Duodenal mucosa (tissue), 2 donors: ENCODE data around the gene NEO1.

ENCODE experiments used
- H3K27ac ChIP-seq: one replicate; pipeline ENCODE4 v1.7.0; 2013; ENCODE audit warnings: low read depth, low read length
- H3K27me3 ChIP-seq, 2 donors: one replicate each; pipeline ENCODE4 v1.7.0; 2013; ENCODE audit warnings: low read length in 2 of 2, control low read depth in 1 of 2; ENCODE audit not compliant: insufficient read depth in 2 of 2, control insufficient read depth in 1 of 2
- H3K36me3 ChIP-seq, 2 donors: one replicate each; pipeline ENCODE4 v1.7.0; 2013; ENCODE audit warnings: low read length in 2 of 2, control low read depth in 1 of 2; ENCODE audit not compliant: insufficient read depth in 2 of 2, control insufficient read depth in 1 of 2
- H3K4me1 ChIP-seq, 2 donors: one replicate each; pipeline ENCODE4 v1.7.0; 2013; ENCODE audit warnings: low read length in 2 of 2, control low read depth in 1 of 2; ENCODE audit not compliant: insufficient read depth in 2 of 2, control insufficient read depth in 1 of 2
- H3K4me3 ChIP-seq, 2 donors: one replicate each; pipeline ENCODE4 v1.7.0; 2013; ENCODE audit warnings: low read length in 2 of 2, low read depth in 1 of 2
- H3K9ac ChIP-seq, 2 donors: one replicate each; pipeline ENCODE4 v1.7.0; 2013; ENCODE audit warnings: low read length in 2 of 2, low read depth in 1 of 2
- H3K9me3 ChIP-seq, 2 donors: one replicate each; pipeline ENCODE4 v1.7.0; 2013; ENCODE audit warnings: low read length in 2 of 2, control low read depth in 1 of 2; ENCODE audit not compliant: control insufficient read depth in 1 of 2

Gene NEO1

DNA sequence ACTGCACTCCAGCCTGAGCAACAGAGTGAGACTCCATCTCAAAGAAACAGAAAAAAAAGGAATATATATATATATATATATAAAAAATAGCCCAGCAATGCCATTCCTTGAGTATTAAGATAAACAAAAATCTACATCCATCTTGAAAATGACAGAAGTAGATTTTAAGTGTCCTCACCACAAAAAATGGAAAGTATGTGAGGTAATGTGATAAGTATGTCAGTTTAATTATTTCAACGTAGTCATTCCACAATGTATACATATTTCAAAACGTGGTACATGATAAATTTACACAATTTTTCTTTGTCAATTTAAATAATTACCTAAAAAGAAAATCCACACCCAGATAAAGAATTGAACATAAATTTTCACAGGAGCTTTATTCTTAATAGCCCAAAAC lies 261.6 kb downstream of the NEO1 start:
- no peak overlapping the region for H3K9ac ChIP-seq
- no peak overlapping the region for H3K27ac ChIP-seq
- H3K36me3 ChIP-seq: no peaks in the 10 kb centered on the region
- H3K27me3 ChIP-seq: peaks cover 0 to 6% of the 10 kb centered on the region in 2 donors
- no peaks in the 10 kb centered on the region for H3K4me1 ChIP-seq
- no peaks in the 10 kb centered on the region for H3K9me3 ChIP-seq
- H3K4me3 ChIP-seq: no peak overlapping the region

DNA sequence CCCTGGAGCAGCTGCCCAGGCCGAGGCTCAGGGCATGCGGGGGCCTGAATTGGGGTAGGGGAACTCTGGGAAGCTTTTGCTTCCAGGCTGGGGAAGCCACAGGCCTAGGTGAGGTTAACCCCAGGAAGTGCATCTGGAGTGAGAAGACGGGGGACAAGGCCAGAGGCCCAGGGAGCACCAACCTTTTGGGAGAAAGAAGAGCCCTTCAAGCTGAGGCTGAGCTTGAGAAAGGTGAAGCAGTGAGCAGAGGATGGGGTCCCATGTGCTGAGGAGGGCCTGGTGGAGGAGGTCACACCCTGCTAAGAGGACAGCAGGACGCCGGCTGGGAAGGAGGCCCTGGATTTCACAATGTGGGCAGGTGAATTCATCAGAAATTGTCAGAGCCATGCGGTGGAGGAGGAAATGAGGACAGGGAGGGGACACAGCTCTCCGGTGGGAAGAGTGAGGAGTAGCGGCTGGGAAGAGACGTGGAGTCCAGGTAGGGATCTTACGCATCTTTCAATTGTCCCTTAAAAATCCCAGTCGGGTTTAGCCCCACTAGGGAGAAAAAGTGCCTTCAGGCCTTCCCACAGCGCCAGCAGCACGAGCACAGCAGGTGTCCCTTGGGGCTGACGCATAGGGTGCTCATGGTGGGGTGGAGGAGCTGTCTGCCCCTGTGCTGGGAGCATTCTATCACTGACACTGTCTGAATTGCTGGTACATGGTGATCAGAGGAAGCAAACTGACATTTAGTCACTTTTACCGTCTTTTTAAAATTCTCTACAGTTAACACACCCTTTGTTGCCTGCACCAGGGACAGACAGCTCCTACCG lies 265.6 kb downstream of the NEO1 start:
- peaks cover 10 to 12% of the 10 kb centered on the region in 2 donors for H3K27me3 ChIP-seq
- no peak overlapping the region for H3K4me3 ChIP-seq
- H3K4me1 ChIP-seq: no peaks in the 10 kb centered on the region
- H3K27ac ChIP-seq: no peak overlapping the region
- H3K36me3 ChIP-seq: no peaks in the 10 kb centered on the region
- no peaks in the 10 kb centered on the region for H3K9me3 ChIP-seq
- no peak overlapping the region for H3K9ac ChIP-seq

DNA sequence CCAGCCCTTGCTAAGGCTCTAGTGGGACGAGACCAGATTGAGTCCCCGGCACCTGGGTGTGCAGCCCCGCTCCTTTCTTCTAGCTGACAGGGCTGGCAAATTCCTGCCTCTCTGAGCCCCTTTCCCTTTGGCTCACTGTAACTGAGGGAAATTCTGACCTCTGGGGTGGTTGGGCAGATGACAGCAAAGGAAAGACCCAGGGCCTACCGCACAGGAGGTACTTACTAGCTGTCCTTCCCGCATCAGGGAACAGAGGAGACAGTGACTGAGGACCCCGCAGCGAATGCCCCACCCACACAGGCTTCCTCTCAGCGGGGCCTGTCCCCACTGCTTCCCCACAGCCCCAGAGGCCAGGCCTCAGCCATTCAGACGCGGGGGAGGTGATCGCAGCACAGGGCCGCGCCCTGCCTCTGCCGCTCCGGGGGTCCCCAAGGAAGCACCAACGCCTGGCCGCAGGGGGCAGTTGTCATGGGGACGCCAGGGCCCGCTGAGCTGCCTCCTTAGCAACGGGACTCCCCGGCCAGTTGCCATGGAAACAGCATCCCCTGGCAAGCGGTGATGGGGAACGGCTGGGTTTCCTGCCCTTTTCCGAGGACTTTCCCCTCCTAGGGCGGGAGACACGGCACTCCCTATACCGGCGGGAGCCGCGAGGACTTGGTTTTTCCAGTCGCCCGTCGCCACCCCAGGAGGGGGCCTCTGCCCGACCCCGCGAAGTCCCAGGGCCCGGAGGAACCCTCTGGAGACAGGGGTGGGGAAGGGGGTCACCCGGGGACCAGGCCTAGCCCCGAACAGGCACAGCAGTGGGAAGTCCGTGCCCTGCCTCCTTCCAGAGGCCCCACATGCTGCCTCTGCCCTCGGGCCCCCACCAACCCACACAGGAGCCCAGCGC lies 266.4 kb downstream of the NEO1 start:
- Histone ChIP-seq H3K36me3 (no peaks in the 10 kb centered on the region), H3K4me1 (no peaks in the 10 kb centered on the region), H3K27ac (no peak overlapping the region), H3K9ac (no peak overlapping the region), H3K9me3 (no peaks in the 10 kb centered on the region), H3K27me3 (peaks cover 10 to 12% of the 10 kb centered on the region in 2 donors), H3K4me3 (no peak overlapping the region)

DNA sequence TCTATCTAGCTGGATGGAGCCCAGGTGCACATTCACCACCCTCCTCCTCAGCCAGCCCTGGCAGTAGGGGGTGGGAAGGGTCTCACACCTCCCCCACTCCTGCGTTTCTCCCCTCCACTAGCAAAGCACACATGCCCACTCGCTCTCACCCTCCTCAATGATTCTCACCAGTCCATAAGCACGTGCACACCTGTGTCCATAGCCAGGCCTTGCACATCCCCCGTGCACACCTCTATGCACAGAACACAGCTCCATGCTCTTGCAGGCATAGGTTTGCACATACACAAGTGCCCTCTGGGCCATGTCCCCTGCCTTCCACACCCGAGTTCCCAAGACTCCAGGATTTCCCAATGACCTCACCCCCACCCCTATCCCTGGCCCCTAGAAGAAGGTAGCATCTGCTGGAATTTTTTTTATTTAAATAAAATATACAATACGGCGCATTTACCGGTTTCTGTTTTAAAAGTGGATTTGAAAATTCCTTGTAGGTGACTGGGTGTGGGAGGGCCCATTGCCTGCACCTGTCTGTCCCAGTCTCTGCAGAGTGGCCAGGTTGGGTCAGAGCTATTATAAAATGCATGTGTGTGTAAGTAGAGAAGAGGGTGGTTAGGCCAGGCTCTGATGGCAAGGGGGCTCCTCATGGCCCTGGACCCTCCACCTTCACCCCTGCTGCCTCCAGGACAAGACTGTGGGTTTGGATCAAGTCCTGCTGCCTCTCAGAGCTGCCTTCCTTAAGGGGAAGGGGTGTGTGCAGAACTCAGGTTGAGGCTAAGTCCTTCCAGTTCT lies 267.4 kb downstream of the NEO1 start:
- Histone ChIP-seq H3K27ac (no peak overlapping the region), H3K4me3 (no peak overlapping the region), H3K36me3 (no peaks in the 10 kb centered on the region), H3K9me3 (no peaks in the 10 kb centered on the region), H3K9ac (no peak overlapping the region), H3K4me1 (no peaks in the 10 kb centered on the region), H3K27me3 (peaks cover 10 to 12% of the 10 kb centered on the region in 2 donors)

DNA sequence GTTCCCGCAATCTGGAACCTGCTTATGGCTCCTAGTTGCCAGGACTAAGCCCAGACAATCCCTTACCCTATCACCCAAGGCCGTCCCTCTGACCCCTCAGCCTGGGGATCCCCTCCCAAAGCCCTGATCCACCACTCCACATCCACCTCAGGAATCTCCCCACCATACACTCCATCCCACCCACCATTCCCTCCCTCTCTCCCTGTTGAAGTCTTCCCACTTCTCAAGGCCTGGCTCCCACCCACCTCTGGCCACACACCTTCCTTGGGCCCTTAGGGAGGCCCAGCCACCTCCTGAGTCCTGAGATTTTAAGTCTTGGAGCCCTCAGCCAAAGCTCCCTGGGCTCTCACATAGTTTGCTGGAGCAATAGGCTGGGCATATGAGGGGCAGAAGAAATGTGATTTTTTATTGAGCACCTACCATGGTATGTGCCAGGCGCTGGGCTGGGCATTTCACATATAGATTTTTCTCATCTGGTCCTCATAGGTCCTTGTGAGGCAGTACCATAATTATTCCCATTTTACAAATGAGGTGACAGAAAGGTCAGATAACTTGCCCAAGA lies 268.4 kb downstream of the NEO1 start:
- no peaks in the 10 kb centered on the region for H3K9me3 ChIP-seq
- H3K27ac ChIP-seq: no peak overlapping the region
- H3K4me3 ChIP-seq: no peak overlapping the region
- no peaks in the 10 kb centered on the region for H3K4me1 ChIP-seq
- H3K27me3 ChIP-seq: peaks cover 10 to 12% of the 10 kb centered on the region in 2 donors
- H3K9ac ChIP-seq: no peak overlapping the region
- H3K36me3 ChIP-seq: no peaks in the 10 kb centered on the region

DNA sequence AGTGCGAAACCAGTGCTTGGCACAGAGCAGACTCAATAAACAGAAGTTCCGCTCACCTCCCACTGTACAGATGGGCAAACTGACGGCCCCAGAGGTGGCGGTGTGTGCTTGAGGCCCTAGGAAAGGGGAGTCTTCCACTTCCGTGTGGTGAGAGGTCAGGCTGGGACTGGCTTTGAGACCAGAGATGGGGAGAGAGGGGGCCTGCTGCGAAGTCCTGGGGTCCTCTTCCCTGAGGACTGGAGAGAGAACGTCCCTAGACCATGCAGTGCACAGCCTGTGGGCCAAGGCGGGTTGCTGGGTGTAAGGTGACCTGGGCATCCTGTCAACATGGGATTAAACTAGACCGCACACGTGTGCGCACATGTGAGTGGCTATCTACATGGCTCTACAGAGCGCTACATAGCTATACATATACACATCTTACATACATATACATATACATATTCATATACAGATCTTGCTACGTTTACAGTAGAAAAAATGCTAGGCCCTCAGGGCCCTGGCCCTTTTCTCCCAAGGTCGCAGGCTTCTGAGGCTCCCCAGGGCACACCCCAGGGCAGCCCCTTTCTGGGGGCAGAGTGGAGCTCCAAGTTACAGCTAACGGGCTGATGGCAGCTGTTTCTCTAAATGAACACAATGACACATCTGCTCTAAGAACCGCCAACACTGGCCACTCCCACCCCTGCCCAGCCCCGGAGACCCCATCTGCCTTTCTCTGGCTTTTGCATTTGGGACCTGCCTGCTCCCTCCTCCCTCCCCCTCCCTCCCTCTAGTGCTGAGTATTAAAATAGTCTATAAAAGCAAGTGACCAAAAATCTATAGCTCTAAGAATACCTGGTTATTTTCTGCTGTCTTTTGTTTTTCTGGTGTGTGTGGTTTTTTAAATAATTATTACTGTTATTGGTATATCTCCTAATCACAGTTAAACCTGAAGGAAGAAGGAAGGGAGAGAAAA lies 269.5 kb downstream of the NEO1 start:
- no peak overlapping the region for H3K9ac ChIP-seq

DNA sequence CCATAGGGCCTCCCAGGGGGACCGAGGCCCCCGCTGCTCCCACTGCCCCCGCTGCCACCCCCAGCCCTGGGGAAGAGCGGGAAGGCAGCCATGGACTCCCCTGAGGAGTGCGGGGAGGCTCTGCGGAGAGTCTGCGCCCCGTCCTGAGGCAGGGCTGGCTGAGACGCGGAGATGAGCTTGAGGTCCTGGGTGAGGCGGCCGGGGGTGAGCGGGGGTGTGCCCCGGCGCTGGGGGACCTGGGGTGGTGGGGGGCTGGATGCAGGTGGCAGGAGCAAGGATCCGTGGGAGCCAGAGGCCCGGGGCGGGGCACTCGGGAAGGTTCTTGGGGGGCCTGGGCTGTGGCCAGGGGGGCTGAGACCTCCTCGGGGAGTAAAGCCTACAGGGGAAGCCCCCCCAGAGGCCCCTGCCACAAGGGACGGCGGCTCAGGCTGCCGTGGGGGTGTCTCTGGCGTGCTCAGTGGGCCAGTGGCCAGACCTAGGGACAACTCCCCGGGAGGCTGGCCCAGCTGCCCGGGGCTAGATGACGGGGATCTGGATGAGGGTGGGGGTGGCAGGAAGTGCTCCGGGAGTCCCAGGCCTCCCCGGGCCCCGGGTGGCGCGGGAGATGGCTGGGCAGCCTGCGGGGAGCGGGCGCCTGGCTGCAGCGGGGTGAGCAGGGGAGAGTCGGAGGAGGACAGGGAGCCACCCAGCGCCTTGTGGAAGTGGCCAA lies 270.6 kb downstream of the NEO1 start:
- Histone ChIP-seq H3K9me3 (no peaks in the 10 kb centered on the region), H3K4me1 (no peaks in the 10 kb centered on the region), H3K27ac (no peak overlapping the region), H3K4me3 (no peak overlapping the region), H3K9ac (no peak overlapping the region), H3K27me3 (peaks cover 6 to 12% of the 10 kb centered on the region in 2 donors), H3K36me3 (no peaks in the 10 kb centered on the region)

More for the DNA sequence above, 269.5 kb downstream of the NEO1 start:
- no peaks in the 10 kb centered on the region for H3K4me1 ChIP-seq
- no peaks in the 10 kb centered on the region for H3K9me3 ChIP-seq
- H3K27me3 ChIP-seq: peaks cover 10 to 12% of the 10 kb centered on the region in 2 donors
- no peak overlapping the region for H3K27ac ChIP-seq
- no peaks in the 10 kb centered on the region for H3K36me3 ChIP-seq
- H3K4me3 ChIP-seq: no peak overlapping the region

DNA sequence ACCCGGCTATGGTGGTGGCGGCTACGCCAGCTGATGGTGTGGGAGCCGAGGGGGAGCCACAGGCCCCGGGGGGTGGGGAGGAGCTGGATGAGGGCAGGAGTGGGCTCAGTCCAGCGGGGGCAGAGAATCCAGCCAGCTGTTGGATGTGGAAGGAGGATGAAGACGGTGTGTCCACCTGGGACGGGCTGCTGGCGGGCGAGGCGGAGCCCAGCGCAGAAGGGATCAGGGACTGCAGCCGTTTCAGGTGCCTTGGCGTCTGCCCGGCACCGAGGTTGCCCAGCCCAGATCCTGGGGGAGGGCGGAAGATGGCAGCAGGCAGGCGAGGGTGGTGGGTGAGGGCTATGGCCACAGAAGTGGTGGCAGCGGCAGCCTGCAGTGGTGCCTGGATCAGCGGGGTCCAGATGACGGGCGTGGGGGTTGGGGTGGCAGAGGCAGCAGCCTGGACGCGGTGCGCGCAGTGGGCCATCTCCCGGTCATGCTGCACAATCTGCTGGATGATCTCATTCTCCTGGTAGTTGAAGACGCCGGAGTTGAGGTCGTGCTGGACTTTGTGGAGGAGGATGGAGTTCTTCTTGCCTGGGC lies 271.2 kb downstream of the NEO1 start:
- no peaks in the 10 kb centered on the region for H3K9me3 ChIP-seq
- H3K36me3 ChIP-seq: no peaks in the 10 kb centered on the region
- no peak overlapping the region for H3K4me3 ChIP-seq
- H3K9ac ChIP-seq: no peak overlapping the region
- H3K27me3 ChIP-seq: peaks cover 6 to 12% of the 10 kb centered on the region in 2 donors
- no peak overlapping the region for H3K27ac ChIP-seq
- no peaks in the 10 kb centered on the region for H3K4me1 ChIP-seq
